ENCODE data around the gene CSNK2A3. TPM values are rescaled to one million over a fixed set of nuclear protein-coding genes. Genes with fewer than 3 reads are reported as not detected.

Gene CSNK2A3
- total and polyA plus RNA-seq, 2 donors (not counting 1 experiment from before 2014, with no cell fraction given), result 0.15 to 0.32 TPM

GRCh38 chr11:11366793-11367192, 13.7 kb upstream of the CSNK2A3 start:
- Mint-ChIP-seq H3K4me1 (no peaks in the 10 kb centered on the region), H3K4me3 (no peak overlapping the region), H3K27ac (no peak overlapping the region), H3K27me3 (peaks cover 8% of the 10 kb centered on the region), H3K9me3 (ENCODE audit: insufficient read depth) (peaks cover 3% of the 10 kb centered on the region)
- H4K20me1 ChIP-seq (ENCODE audit: control insufficient read depth, insufficient read depth, low read length, poor library complexity, severe bottlenecking), result no peaks in the 10 kb centered on the region
- intact Hi-C loops (cut with micrococcal nuclease), result no loop called here
- H3K79me2 ChIP-seq (ENCODE audit: control insufficient read depth, insufficient read depth, low read length), result no peaks in the 10 kb centered on the region
- H3K27me3 ChIP-seq (replicated peaks in 1 of 4; ENCODE audit: control extremely low read depth in 1 of 4, control insufficient read depth in 3 of 4, insufficient read depth in 4 of 4, low read length in 3 of 4), result no peaks in the 10 kb centered on the region
- H3K4me1 ChIP-seq (ENCODE audit: control insufficient read depth in 2 of 2, insufficient read depth in 2 of 2, low read length in 2 of 2), result no peaks in the 10 kb centered on the region
- no peak for ATAC-seq (ENCODE audit: low read depth)
- no peak overlapping the region for H3K9ac ChIP-seq (ENCODE audit: low read length)
- POLR2A ChIA-PET, result no interaction called here
- TF ChIP-seq EZH2 (IDR thresholded peaks at IDR 0.05; ENCODE audit: borderline replicate concordance, insufficient read depth, low read depth, low read length, poor library complexity, severe bottlenecking), result no peak
- TF ChIP-seq CTCF (IDR thresholded peaks at IDR 0.05), result no peak
- no peak overlapping the region for H3K27ac ChIP-seq (ENCODE audit: low read length in 2 of 2)
- no peaks in the 10 kb centered on the region for H3K36me3 ChIP-seq (replicated peaks in 1 of 2; ENCODE audit: control extremely low read depth in 1 of 2, control insufficient read depth in 1 of 2, extremely low read depth in 1 of 2, insufficient read depth in 2 of 2, low read length in 1 of 2)
- WGBS (ENCODE audit: insufficient coverage), result no CpG with 5 or more reads among the region's 1 CpG
- no peak overlapping the region for H3K4me2 ChIP-seq (replicated peaks; ENCODE audit: low read depth, low read length, poor library complexity, severe bottlenecking)
- no peak overlapping the region for H2AFZ ChIP-seq (ENCODE audit: insufficient read depth, low read depth, low read length, poor library complexity, severe bottlenecking)
- no peak overlapping the region for H3K4me3 ChIP-seq (ENCODE audit: control extremely low read depth in 1 of 5, extremely low read depth in 1 of 5, insufficient read depth in 1 of 5, low read depth in 2 of 5, low read length in 4 of 5)
- H3K9me3 ChIP-seq (ENCODE audit: control extremely low read depth in 1 of 3, control insufficient read depth in 2 of 3, insufficient read depth in 1 of 3, low read length in 2 of 3), result no peaks in the 10 kb centered on the region
- CTCF ChIA-PET, result interaction anchor here (1.2 kb wide), 1 partner anchor 13 kb away, joined by 3 read pairs; no protein-coding TSS in a partner anchor
- no peak for DNase-seq

- Histone ChIP-seq H3K36me3 (replicated peaks in 1 of 2; ENCODE audit: control extremely low read depth in 1 of 2, control insufficient read depth in 1 of 2, extremely low read depth in 1 of 2, insufficient read depth in 2 of 2, low read length in 1 of 2) (no peaks in the 10 kb centered on the region), H3K4me1 (ENCODE audit: control insufficient read depth in 2 of 2, insufficient read depth in 2 of 2, low read length in 2 of 2) (no peaks in the 10 kb centered on the region), H2AFZ (ENCODE audit: insufficient read depth, low read depth, low read length, poor library complexity, severe bottlenecking) (no peak overlapping the region), H3K27me3 (replicated peaks in 1 of 4; ENCODE audit: control extremely low read depth in 1 of 4, control insufficient read depth in 3 of 4, insufficient read depth in 4 of 4, low read length in 3 of 4) (no peaks in the 10 kb centered on the region), H3K79me2 (ENCODE audit: control insufficient read depth, insufficient read depth, low read length) (no peaks in the 10 kb centered on the region), H4K20me1 (ENCODE audit: control insufficient read depth, insufficient read depth, low read length, poor library complexity, severe bottlenecking) (no peaks in the 10 kb centered on the region), H3K4me2 (replicated peaks; ENCODE audit: low read depth, low read length, poor library complexity, severe bottlenecking) (no peak overlapping the region), H3K27ac (ENCODE audit: low read length in 2 of 2) (no peak overlapping the region), H3K9ac (ENCODE audit: low read length) (no peak overlapping the region), H3K9me3 (ENCODE audit: control extremely low read depth in 1 of 3, control insufficient read depth in 2 of 3, insufficient read depth in 1 of 3, low read length in 2 of 3) (no peaks in the 10 kb centered on the region), H3K4me3 (ENCODE audit: control extremely low read depth in 1 of 5, extremely low read depth in 1 of 5, insufficient read depth in 1 of 5, low read depth in 2 of 5, low read length in 4 of 5) (no peak overlapping the region)
- ATAC-seq (ENCODE audit: low read depth) (no peak), DNase-seq (no peak)
- Mint-ChIP-seq H3K9me3 (ENCODE audit: insufficient read depth) (peaks cover 3% of the 10 kb centered on the region), H3K27ac (no peak overlapping the region), H3K27me3 (peaks cover 4% of the 10 kb centered on the region), H3K4me1 (no peaks in the 10 kb centered on the region), H3K4me3 (no peak overlapping the region)
- no peak for TF ChIP-seq CTCF (IDR thresholded peaks at IDR 0.05)
- TF ChIP-seq EZH2 (IDR thresholded peaks at IDR 0.05; ENCODE audit: borderline replicate concordance, insufficient read depth, low read depth, low read length, poor library complexity, severe bottlenecking), result no peak
- POLR2A ChIA-PET, result no interaction called here
- intact Hi-C loops (cut with micrococcal nuclease), result no loop called here
- CTCF ChIA-PET, result no interaction called here
These were observed 10.6 kb upstream of the CSNK2A3 start for GRCh38 chr11:11363674-11364073.

Data from B cell (primary cell).